HG03378 (cell line): ENCODE results near the gene VPS51.

Experiments used
- ATAC-seq: cut with Tn5 transposase; IDR thresholded peaks from one replicate; pipeline ENCODE4 v1.9.1; 2021; ENCODE audit warnings: mild to moderate bottlenecking, moderate library complexity; ENCODE audit not compliant: unreplicated experiment

Gene VPS51

DNA sequence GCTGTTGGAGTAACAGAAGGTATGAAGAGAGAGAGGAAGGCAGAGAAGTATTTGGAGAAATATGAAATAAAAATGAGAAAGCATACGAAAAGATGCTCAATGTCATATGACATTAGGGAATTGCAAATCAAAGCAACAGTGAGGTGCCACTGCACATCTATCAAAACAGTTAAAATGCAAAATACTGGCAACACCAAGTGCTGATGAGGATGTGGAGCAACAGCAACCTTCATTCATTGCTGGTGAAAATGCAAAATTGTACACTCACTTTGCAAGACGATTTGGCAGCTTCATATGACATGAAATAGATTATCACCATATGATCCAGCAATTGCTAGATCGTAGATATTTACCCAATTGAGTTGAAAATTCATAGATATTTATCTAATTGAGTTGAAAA lies 64.6 kb downstream of the VPS51 start:
- ATAC-seq, result no peak
